GM03348 (cell line): ENCODE data around the gene CIC.
"Not testable (repeated sequence)": the region's sequence is repeated elsewhere in the genome, so short reads cannot be mapped to it uniquely, and the experiment has no call there.

Experiments
- DNase-seq: peaks from one replicate; pipeline ENCODE4 v3.0.0; 2012; ENCODE audit warnings: low spot score

Gene CIC

GRCh38 chr19:42313096-42313839 lies 44.2 kb downstream of the CIC start, which contains the start of gene TMEM145:
TMEM145 (plus strand) TSS chr19:42313309; CDS start chr19:42313377, 68 bp downstream.
- DNase-seq = peak; percentile 85

- no peak for DNase-seq
Observed at GRCh38 chr19:42313840-42314755, 45.0 kb downstream of the CIC start.

DNA sequence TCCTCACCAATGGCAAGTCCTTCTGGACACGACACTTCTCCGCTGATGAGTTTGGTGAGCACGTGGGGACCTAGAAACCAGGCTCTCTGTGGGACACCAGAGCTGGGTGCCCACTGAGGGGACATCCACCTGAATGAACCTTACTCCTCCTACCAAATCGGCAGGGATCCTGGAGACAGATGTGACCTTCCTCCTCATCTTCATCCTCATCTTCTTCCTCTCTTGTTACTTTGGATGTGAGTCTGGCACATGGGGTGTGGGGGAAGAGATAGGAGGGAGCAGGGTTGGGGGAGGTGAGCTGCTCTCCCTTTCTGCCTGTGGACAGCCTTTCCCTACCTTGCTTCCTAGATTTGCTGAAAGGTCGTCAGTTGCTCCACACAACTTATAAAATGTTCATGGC lies 46.0 kb downstream of the CIC start:
- no peak for DNase-seq

DNA sequence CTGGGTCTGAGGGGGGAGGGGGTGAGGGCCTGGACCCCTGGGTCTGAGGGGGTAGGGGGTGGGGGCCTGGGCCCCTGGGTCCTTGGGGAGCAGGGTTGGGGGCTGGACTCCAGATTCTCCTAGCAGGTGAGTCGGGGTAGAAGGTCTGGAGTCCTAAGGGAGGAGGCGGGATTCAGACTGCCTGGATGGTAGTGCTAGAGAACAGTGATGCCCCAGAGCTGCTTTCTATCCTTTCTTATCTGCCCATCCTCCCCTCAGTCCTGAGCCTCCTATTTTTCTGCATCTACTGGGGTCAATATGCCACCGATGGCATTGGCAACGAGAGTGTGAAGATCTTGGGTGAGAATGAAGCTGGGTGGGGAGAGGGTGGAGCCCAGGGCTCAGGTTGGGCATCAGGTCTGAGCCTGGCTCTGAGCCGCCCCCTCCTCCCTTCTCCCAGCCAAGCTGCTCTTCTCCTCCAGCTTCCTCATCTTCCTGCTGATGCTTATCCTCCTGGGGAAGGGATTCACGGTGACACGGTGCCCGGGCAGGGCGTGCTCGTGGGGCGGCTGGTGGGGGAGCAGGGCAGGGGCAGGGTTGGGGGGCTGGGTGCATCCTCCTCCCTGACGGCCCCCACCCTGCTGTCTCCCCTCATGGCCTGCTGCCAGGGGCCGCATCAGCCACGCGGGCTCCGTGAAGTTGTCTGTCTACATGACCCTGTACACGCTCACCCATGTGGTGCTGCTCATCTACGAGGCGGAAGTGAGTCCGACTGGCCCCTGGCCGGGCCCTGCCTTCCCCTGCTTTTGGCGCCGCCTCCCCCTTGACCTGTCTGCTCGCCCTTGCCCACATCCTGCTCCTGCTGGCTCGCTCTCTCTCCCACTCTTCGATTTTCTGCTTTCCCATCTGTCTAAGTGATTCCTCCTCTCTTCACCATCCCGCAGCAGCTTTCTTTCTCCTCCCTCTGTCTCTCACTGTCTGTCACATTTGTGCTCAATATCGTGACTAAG lies 47.5 kb downstream of the CIC start:
- DNase-seq = peak; percentile 71

DNA sequence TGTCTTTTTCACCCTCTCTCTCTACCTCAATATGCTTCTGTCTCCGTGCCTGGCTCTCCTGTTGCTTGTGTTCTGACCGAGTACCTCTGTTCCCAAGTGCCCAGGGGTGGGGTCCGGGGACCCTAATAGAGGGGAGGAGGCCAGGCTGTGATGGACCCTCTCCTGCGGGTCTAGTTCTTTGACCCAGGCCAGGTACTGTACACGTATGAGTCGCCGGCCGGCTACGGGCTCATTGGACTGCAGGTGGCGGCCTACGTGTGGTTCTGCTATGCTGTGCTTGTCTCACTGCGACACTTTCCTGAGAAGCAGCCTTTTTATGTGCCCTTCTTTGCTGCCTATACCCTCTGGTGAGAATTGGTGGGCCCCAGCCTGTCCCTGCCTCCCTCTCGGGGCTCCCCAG lies 48.5 kb downstream of the CIC start:
- no peak for DNase-seq

- no peak for DNase-seq
Observed at GRCh38 chr19:42322305-42322704, 53.3 kb downstream of the CIC start.

DNA sequence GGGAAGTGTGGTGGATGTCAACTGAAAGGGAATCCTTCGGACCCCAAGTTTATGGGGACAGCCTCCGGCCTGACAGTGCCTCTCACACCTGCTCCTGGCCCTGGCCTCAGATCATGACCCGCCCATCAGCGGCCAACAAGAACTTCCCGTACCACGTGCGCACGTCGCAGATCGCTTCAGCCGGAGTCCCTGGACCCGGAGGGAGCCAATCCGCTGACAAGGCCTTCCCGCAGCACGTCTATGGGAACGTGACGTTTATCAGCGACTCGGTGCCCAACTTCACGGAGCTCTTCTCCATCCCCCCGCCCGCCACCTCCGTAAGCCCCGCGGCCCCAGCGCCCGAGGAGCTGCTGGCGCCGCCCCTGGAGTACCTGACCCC lies 54.4 kb downstream of the CIC start:
- DNase-seq = no peak

GRCh38 chr19:42323852-42324654 lies 55.0 kb downstream of the CIC start:
- peak; percentile 37 for DNase-seq

- no peak for DNase-seq
Observed at GRCh38 chr19:42324655-42325307, 55.7 kb downstream of the CIC start.

DNA sequence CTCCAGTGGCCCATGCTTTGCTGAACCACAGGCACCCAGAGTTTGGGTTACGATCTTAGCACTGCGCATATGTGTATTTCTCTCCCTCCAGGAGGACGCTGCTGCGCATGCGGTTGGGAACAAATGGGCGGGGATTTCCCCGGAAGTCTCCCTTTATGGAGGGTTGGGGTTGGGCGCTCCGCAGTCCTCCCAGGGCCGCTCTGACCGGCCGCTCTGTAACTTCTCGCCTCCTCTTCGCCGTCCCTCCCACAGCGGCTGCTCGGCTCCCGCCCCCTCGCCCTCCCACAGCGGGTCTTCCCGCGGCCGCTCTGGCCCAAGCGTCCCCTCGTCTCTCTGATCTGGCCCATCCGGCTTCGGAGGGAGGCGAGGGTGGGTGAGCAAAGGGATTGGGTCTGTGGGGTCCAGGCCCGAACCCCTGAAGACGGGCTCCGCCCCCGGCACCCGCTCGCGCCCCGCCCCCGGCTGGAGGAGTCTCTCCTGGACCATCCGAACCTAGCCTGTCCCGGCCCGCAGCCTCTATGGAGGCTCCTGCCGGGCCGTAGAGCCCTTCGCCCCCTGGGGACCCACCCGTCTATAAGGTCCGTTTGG lies 56.4 kb downstream of the CIC start, which contains the start of gene MEGF8:
TSS of gene MEGF8 (plus strand) at position 328 of the 588 bp plus-strand sequence. CDS start 609 bp downstream, outside the sequence.
- DNase-seq = peak; percentile 99

- peak; percentile 22 for DNase-seq
Observed at GRCh38 chr19:42325896-42326771, 57.1 kb downstream of the CIC start.

- no peak for DNase-seq
Observed at GRCh38 chr19:42326969-42327368, 57.9 kb downstream of the CIC start.

DNA sequence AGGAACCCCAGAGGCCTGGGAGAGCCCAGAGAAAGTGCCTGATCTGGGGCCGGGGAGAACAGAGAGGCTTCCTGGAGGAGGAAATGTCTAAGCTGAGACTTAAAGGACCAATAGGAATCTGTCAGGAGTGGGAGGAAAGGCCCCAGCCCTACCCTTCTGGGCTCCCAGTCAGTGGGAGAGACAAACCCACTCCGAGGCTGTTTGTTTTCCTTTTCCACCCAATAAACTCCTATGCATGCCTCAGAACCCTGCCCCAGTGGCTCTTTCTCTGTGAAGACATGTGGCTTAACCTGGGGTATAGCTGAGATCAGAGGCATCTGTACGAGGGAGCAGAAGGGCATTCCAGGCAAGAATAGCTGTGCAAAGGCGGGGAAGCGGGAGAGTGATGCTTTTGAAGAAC lies 58.3 kb downstream of the CIC start:
- DNase-seq = no peak

DNA sequence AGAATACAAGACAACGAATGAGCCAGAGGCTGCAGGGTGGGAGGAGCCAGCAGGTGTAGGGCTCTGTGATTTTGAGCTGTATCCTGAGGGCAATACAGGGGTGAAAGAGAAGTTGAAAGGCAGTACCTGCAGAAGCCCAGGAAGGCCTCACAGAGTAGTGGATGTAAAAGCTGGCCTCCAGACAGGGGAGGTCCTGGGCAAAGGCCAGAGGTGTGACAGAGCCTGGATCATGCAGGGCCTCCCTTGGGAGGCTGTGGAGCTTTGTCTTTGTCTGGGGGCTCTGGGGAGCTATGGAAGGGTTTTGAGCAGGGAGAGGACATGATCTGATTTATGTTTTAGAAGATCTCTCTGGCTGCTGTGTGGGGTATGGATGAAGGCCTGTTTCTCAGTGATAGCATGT lies 59.1 kb downstream of the CIC start:
- DNase-seq = no peak

GRCh38 chr19:42328854-42329253 lies 59.8 kb downstream of the CIC start:
- DNase-seq = no peak

DNA sequence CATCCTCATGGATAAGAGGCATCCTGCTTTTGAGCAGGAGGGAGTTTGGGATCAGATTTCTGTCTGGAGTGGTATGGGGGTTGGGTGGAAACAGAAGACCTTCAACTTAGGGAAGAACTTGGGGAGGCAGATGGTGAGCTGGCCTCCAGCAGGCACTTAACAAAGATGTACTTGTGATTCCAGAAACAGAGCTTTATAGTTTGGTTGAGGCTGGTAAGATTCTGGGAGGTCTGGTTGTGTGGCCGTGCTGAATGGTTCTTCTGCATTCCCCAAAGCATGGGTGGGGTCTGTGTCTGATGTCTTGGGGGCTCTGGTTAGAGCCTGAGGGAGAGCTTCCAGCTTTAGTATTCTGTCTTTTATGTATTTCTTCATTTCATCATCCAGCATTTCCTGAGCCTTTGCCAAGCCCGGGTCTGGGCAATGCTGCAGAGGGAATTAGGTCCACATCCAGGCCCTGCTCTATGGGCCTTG lies 61.2 kb downstream of the CIC start:
- DNase-seq = peak; percentile 66

GRCh38 chr19:42331333-42331732 lies 62.3 kb downstream of the CIC start:
- DNase-seq = not testable (repeated sequence)

GRCh38 chr19:42332059-42332458 lies 63.0 kb downstream of the CIC start:
- no peak for DNase-seq

DNA sequence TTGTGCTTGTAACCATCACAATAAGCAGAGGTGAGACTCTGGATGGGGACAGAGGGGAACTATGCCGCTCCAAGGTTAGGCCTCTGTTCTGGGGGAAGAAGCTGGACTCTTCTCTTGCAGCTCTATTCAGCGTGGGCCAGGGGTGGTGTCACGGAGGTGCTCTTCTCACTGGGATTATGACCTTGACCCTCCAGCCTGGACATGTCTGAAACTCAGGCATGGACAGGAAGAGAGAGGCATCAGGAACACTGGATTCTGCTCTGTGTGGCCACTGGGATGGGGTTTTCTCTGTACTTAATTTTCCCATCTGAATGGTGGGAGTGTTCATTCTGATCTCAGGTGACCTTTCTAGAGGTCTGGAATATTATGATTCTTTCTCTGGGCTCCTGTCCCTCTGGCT lies 64.0 kb downstream of the CIC start:
- DNase-seq = no peak
